Ramos (cell line): Measurements from ENCODE around the gene F8A2.
"Not testable (repeated sequence)": the region's sequence is repeated elsewhere in the genome, so short reads cannot be mapped to it uniquely, and the experiment has no call there.

Experiments
- in situ Hi-C: fragments of 300-500 bp; cut with MboI; formaldehyde crosslinking; loops from one replicate; pipeline ENCODE4 v1.14.3; 2022; ENCODE audit warnings: low sequenced_read_pairs; ENCODE audit not compliant: unreplicated experiment

F8A2 gene

DNA sequence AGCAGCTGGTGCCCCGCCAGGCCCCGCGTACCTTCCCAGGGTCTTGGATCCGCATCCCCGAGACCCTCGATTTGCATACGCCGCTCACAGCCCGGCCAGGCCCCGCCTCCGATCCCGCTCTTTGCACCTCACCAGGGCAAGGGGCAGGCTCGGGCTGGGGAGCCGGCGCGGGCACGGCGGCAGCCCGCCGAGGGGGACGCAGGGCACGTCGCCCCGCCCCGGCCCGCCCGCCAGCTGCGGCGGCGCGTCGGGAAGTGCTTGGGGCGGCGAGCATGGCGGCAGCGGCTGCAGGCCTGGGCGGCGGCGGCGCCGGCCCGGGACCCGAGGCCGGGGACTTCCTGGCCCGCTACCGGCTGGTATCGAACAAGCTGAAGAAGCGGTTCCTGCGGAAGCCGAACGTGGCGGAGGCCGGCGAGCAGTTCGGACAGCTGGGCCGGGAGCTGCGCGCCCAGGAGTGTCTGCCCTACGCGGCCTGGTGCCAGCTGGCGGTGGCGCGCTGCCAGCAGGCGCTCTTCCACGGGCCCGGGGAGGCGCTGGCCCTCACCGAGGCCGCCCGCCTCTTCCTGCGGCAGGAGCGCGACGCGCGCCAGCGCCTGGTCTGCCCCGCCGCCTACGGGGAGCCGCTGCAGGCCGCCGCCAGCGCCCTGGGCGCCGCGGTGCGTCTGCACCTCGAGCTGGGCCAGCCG, at the start of gene F8A2:
Gene F8A2, plus strand, starts transcription at position 253 of the 686 bp plus-strand sequence. Its CDS starts 20 bp downstream, at position 273.
- in situ Hi-C loops = not testable (repeated sequence)

DNA sequence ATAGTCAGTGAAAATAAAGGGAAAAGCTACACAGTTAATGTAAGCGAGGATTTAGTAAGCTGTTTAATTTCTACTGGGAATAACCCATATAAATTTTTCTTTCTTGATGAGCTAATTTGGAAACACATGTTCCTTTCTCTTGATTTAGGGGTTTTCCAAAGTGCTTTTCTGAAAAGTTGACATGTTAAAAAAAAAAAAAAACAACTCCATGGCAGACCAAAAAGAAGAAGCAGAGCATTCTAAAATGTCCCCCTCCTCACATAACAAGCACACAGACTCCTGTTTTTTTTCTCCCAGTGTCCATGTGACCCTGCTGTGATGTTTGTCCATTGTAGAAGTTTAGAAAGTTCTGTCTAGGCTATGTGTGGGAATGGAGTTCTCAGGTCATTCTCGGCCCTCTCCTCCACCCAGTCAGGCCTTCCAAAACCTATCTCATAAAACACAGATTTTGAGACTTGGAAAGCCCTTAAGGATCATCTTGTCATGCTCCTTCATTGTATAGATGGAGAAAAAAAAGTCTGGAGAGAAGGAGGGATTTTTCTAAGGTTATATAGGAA, 48.3 kb upstream of the F8A2 start:
- in situ Hi-C loops = no loop called here

DNA sequence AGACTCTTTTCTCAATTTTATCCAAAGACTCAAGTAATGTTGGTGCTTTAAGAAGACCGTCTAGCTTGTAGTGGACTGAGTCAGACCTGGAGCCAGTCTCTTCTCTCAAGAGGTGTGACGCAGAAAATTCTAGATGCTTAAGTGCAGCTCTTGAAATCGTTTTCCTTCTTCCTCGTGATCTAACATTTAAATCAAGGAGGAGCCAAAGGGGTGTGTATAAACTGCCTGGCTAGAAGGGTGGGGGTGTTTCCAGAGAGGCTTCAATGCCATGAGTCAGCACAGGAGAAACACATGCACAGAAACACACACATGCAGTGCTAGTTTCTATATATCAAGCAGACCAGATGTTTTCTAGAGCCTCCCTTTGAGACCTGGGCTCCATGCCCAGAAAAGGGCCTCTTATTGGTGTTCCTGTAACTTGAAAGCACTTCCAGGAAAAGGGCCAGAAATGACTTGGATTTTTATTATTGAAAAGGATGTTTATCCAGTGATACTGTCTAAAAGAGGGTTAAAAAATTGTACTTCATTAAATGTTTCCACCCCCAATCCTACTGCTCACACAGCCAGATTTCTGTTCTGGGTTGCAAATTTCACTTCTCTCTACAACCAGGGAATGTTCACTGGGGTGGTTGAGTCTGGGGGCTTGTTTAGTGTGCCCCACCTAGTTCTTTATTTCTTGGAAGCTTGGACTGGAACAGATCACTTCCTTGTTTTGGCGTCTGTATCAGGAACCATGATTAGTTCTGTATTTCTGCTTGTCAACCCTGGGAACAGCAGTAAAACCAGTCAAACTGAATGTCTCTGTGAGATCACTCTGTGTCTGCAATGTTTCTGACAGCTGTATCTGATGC, 47.2 kb upstream of the F8A2 start, which contains the start of gene CLIC2:
Gene CLIC2, minus strand, starts transcription at position 129 of the 851 bp plus-strand sequence. CDS start 187 bp downstream, outside the sequence.
- in situ Hi-C loops = no loop called here

DNA sequence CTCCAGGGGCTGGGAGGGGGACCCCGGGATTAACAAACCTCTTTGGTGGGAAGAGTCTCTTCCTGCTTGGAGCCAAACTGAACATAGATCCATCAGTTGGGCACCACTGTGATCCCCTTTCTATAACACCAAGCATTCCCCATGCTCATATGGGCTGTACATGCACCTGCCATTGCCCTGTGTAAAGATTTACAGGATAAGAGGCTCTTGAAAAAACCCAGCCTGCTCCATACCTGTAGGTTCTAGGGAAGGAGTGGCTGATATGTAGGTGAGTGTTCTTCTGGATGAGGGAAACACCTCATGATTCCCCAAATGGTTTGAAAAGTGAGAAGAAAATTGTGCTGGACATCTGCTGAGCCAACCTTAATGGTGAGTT, 46.6 kb upstream of the F8A2 start:
- in situ Hi-C loops = not testable (repeated sequence)

DNA sequence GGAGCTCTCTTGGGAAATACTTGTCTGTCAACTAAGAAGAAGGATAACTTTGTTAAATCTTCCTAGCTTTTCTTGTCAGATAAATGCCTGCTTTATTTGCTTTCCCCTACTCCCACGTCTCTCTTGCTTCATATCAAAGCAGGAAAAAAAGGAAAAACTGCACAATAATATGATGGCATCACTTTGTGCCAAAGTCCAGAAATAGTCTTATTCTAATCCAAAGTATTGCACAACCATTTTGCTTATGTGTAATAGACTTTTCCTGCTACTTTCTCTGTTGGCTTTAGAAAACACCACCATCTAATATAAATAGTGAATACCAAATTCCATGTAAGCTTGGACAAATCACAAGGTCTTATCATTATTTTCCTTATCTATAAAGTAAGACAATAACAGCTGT, 36.2 kb upstream of the F8A2 start:
- in situ Hi-C loops = not testable (repeated sequence)

DNA sequence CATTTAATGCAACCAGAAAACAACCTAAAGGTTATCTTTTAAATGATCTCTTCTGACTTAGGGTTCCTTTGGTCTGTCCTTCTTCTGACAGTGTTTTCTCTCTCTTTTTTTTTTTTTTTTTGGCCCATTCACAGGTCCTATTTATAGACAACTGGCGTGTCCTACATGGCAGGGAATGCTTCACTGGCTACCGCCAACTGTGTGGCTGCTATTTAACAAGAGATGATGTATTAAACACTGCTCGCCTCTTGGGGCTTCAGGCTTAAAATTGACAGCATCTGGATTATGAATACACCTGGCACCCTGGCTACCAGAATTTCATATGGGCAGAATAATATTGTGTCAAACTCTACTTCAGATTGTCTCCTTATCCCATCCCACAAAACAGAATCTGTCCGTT, 32.4 kb upstream of the F8A2 start:
- in situ Hi-C loops = not testable (repeated sequence)

DNA sequence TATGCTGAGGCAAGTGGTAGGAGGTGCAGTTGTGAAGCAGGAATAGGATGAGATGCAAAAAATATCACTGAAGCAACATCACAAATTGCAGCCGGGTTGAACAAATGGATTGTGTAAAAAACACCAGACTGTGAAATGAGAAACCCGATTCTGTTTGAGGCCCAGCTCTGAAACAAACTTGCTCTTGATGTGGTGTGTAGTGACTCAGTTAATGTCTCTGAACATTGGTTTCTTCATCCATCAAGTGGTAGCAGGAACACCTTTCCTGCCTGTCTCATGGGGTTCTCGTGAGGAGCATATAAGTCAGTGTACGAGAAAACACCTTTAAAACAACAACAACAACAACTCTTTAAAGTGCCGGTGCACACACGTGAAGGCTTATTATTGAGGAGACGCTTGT, 18.2 kb upstream of the F8A2 start:
- in situ Hi-C loops = not testable (repeated sequence)

DNA sequence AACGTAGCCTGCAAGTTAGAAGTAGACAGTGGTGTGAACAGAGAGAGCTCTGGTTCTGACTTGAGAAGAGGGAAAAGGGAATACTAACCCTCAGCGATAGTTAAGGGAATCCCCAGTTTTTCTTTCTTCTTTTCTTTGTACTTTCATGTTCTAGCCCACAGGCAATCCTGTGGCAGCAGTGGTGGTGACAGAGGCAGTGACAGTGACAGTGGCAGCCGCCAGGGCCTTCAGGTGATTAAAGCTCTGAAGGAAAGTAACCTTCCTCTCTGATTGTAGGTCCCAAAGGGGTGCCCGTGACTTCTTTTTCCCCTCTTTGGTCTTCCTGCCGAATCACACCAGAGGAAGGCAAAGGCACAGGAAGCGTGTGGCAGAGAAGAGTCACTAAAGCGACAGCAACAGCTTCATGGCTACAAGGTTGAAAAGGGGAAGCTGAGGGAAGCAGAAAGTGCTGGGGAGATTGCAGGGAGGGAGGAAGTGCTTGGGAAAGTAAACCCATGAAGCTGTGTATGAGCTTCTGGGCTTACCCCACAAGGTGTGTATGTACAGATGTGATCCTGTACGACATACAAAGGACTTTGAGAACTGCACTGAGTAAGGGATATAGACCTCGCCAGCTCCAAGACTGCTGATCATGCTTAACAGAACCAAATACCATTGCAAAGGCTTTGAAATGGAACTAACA, 8.0 kb upstream of the F8A2 start:
- in situ Hi-C loops = not testable (repeated sequence)

DNA sequence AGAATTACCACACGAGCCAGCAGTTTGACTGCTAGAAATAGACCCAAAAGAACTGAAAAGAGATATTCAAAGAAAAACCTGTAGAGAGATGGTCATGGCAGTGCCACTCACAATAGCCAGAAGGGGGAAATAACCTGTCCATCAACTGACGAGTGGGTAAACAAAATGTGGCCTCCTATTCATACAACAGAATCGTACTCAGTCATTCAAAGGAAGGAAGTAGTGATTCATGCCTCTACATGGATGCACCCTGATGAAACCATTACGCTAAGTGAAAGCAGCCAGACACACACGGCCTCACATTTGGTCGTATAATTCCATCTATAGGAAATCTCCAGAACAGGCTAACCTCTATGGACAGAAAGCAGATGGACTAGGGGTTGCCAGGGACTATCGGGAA, 2.1 kb upstream of the F8A2 start:
- in situ Hi-C loops = not testable (repeated sequence)

DNA sequence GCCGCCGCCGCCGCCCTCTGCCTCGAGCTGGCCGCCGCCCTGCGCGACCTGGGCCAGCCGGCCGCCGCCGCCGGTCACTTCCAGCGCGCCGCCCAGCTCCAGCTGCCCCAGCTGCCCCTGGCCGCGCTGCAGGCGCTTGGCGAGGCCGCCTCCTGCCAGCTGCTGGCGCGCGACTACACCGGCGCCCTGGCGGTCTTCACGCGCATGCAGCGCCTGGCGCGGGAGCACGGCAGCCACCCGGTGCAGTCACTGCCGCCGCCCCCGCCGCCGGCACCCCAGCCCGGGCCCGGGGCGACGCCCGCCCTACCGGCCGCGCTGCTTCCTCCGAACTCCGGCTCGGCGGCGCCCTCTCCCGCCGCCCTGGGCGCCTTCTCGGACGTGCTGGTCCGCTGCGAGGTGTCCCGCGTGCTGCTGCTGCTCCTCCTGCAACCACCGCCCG, 653 bp downstream of the F8A2 start:
- in situ Hi-C loops = not testable (repeated sequence)

DNA sequence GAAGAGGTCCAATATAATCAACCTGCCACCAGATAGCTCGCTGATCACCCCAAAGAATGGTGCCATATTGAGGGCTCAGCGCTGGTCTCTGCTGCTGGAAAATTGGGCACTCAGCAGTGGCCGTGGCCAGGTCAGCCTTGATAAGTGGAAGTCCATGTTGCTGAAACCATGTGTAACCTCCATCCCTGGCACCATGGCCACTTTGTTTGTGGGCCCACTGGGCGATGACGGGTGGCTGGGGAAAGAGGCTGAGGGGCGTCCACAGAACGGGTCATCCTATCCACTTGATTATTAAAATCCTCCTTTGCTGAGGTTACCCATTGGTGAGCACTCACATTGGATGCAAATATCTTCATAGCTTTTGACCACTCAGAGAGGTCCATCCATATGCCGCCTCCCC, 7.7 kb downstream of the F8A2 start:
- in situ Hi-C loops = no loop called here

DNA sequence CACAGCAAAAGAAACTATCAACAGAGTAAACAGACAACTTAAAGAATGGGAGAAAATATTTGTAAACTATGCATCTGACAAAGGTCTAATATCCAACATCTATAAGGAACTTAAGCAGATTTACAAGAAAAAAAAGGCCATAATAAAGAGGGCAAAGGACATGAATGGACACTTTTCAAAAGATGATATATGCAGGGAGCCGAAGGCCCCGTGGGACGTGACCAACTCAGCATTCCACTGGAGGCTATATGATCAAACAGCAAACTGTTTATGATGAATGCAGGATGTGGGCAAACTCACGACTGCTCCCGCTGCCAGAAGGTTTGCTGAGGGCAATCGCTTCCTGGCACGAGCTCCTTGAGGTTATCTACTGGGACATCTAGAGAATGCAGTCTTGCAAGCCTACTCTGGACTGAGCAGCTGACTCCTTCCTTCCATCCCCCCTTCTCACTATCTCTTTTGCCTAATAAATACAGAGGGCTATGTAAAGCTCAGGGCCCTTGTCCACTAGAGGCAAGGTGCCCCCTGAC, 12.9 kb downstream of the F8A2 start:
- in situ Hi-C loops = not testable (repeated sequence)

DNA sequence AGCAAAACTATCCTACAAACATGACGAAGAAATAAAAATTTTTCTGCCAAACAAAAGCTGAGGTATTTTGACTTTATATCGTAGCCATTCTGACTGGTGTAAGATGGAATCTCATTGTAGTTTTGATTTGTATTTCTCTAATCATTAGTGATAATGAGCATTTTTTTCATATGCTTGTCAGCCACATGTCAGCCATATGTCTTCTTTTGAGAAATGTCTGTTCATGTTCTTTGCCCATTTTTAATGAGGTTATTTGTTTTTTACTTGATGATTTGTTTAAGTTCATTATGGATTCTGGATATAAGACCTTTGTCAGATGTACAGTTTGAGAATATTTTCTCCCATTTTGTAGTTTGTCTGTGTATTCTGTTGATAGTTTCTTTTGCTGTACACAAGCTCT, 24.5 kb downstream of the F8A2 start:
- in situ Hi-C loops = no loop called here

DNA sequence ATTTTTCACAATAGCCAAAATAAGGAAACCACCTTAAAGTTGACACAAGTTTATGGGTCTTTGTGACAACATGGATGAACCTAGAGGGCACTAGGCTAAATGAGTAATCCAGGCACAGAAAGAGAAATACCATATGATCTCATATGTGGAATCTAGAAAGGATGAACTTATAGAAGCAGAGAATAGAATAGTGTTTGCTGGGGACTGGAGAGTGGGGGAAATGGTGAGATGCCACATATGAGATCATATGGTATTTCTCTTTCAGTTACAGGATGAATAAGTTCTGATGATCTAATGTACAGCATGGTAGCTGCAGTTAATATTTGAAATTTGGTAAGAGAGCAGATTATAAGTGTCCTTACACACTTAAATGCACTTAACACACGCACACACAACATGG, 35.9 kb downstream of the F8A2 start:
- in situ Hi-C loops = no loop called here
